Measurements from ENCODE around the gene MAML1.

MAML1 gene

DNA sequence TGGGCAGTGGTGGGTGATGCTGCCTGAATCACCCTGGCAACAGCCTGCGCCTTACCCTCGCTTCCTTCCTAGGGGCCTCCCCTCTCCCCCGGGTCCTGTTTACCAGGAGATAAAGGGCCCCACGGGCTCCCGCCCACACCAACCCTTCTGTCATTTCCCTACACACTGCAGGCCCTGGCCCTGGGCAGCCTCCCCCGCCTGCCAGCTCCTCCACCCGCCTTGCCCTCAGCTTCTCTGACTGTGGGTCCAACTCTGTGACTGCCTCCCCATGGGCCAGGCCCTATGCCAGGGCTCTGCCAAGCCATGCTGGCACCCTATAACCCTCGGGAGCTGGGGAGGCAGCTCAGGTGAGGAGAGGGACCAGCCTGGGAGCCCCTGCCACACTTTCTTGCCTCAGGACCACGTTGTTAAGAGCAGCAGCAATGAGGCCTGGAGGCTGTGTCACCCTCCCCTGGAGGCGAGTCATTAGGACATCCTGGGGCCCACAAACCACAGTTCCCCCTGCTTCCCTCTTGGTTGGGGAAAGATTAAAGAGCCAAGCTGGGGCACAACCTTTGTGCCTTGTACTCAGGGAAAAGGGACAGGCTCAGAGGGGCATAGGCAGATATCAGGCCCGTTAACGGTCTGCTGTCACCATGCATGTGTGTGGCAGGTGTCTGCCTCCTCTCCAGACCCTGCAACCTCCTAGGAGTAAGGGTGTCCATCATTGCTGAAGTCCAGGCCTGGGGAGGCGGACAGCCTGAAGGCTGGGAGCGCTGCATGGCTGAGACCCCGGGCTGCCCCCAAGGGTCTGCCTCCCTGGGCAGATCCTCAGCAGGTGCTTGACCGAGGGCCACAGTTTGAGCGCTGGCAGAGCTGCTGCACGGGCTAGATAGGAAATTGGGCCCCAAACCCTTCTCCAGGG is 71.3 kb downstream of the MAML1 start:
- no peak for DNase-seq (ENCODE audit: low read depth in 2 of 3, low spot score in 2 of 3)

DNA sequence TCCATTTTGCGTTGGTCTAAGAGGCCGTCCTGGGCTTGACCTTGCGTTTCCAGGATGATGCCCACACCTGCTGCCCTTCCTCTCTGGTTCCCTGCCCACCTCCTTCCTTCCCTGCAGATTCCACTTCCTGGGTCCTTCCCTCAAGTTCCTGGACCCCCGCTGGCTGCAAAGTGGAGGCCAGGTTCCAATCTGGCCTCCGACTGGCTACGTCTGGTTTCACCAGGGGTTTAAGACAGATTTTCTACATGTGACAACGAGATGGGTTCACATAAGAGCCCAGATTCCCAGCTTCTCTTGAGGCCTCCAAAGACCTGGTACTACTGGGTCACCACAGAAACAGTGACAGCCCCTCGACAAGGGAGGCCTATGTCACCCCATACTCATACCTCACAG is 71.9 kb downstream of the MAML1 start:
- DNase-seq (ENCODE audit: low read depth in 2 of 3, low spot score in 2 of 3): no peak

GRCh38 chr5:179805070-179805528 is 72.5 kb downstream of the MAML1 start:
- DNase-seq (ENCODE audit: low read depth in 2 of 3, low spot score in 2 of 3): no peak

DNA sequence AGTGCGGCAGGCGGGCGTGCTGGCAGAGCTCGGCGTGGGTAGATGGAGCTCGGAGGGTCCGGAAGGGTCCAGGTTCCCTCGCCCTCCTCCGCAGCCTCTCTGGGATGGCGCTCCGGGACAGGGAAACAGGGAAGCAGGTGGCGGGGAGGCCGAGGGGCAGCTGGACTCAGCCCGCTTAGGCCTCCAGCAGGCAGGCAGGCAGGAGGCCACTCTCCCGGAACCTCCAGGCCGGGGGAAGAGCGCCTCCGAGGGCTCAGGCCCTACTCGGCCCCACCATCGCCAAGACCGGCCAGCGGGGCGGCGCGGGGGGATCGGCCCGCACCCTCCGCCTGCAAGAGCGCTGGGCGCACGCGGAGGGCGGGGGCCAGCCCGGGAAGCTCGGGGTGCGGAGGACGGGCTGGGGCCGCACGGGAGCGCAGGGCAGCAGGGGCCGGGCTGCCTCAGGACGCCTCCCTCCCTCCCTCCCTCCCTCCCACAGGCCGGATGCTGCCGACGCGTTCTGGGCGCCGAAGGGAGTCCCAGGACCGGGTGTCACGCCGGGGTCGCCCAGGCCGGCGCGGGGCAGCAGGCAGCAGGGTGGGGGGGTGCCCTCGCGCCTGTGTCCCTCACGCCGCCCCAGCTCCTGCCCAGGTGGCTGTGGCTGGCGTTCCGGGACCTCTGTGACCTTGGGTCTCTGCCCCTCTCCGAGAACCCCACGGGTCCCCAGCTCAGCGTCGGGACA is 73.1 kb downstream of the MAML1 start:
- no peak for DNase-seq (ENCODE audit: low read depth in 2 of 3, low spot score in 2 of 3)

GRCh38 chr5:179806250-179807048 is 73.8 kb downstream of the MAML1 start, which contains the start of gene MGAT4B:
Gene MGAT4B (minus strand): TSS chr5:179806866. CDS start chr5:179806583, 283 bp downstream.
- DNase-seq (ENCODE audit: low read depth in 2 of 3, low spot score in 2 of 3): no peak

- no peak for DNase-seq (ENCODE audit: low read depth in 2 of 3, low spot score in 2 of 3)
These were observed 79.7 kb downstream of the MAML1 start for GRCh38 chr5:179812135-179812825.

DNA sequence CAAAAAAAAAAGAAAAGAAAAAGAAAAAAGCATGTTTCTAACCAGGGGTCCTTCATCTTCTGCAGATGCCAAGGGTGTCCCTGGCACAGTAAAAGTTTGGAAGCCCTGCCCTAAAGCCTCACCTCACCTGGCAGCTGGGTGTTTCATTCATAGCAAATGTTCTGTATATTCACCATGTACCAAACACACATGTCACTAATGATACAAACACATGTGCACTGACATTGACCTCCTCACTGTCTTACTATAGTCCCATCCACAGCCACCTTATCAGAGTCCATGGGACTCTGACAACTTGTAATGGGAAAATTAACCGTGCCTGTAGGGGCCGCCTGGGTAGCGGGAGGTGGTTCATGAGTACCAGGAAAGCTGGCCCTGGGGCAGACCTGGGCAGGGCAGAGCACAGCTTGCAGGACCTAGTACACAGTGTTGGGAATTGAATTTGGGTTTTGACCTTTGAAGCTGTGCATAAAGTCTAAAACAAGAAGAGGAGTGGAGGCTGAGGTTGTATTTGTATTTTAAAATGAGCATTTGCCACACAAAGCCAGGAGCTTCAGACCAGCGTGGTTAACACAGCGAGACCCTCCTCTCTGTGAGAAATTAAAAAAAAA is 80.5 kb downstream of the MAML1 start:
- no peak for DNase-seq (ENCODE audit: low read depth in 2 of 3, low spot score in 2 of 3)

DNA sequence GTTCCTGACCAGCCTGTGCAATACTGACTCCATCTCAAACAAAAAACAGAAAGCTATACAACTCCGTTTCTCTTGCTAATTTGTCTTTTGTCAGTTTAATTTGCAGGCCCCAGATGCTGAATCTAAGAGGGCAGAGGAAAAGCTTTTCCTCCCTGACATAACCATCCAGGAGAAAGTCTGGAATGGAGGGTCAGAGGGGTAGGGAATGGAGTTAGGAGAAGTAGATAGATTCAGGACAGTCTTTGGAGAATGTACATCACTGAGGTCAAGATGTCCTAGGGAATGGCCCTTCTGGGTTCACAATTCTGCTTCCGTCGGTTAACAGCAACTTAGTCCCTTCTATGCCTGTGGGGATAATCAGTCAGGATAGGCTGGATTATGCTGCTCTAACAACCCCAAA is 81.5 kb downstream of the MAML1 start:
- DNase-seq (ENCODE audit: low read depth in 2 of 3, low spot score in 2 of 3): no peak

DNA sequence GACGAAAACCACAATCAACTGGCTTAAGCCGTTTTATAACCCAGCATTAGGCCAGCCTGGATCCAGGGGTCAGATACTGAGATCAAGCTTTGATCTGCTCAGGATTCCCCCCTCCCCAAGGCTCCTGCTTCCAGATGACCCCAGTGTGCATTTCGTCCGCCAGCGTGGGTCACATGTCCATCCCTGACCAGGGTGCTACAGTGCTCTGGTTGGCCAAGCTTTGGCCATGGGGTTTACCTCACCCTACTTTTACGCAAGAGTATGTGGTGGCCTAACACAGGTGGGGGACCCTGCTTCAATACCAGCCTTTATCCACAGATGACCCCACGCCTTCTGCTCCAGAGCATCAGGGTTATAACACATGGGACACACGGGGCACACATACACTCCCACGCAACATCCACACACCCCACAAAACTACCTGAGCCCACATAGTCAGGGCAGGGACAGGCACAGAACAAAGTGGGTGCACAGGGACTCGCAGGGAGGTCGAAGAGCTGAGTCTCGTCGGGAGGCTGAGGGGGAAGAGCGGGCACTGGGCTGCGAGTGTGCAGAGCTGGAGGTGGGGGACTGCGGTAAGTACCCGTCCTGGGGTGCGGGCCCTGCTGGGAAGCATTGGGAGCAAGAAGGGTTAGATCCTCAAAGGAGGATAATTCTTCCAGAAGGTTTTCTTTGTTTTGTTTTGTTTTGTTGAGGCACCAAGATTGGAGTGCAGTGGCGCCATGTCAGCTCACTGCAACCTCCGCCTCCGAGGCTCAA is 83.0 kb downstream of the MAML1 start:
- no peak for DNase-seq (ENCODE audit: low read depth in 2 of 3, low spot score in 2 of 3)

- DNase-seq (ENCODE audit: low read depth in 2 of 3, low spot score in 2 of 3): no peak
These were observed 83.8 kb downstream of the MAML1 start for GRCh38 chr5:179816401-179816795.

DNA sequence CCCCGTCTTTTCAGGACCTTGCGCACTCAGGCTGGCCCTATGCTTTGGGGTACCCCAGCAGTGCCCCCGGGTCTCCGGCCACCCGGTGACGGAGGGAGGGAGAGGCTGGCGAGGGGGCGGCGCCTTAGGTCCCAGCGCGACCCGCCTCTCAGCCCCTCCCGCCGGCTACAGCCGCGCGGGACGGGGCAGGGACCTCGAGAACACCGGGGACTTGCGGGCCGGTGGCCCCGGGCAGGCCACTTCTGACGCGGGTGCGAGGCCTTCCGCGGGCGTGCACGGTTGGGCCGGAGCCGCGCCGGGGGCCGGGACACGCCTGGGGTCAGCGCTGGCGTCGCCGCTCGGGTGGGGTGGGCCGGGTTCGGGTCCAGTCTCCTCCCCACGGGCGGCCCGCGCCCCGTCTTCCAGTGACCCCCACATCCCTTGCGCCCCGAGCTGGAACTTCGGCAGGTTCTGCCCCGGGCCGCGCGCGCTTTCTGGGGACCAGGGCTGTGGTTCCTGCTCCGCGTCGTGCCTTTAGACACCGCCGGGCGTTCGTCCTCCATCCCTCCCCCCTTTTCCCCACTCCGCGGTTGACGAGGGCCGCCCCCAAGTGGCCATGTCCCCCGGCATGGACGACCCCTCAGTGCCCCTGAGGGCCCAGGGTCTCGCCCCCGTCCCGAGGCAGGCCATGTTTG is 84.3 kb downstream of the MAML1 start:
- DNase-seq (ENCODE audit: low read depth in 2 of 3, low spot score in 2 of 3): no peak

GRCh38 chr5:179817470-179817840 is 84.8 kb downstream of the MAML1 start:
- no peak for DNase-seq (ENCODE audit: low read depth in 2 of 3, low spot score in 2 of 3)

DNA sequence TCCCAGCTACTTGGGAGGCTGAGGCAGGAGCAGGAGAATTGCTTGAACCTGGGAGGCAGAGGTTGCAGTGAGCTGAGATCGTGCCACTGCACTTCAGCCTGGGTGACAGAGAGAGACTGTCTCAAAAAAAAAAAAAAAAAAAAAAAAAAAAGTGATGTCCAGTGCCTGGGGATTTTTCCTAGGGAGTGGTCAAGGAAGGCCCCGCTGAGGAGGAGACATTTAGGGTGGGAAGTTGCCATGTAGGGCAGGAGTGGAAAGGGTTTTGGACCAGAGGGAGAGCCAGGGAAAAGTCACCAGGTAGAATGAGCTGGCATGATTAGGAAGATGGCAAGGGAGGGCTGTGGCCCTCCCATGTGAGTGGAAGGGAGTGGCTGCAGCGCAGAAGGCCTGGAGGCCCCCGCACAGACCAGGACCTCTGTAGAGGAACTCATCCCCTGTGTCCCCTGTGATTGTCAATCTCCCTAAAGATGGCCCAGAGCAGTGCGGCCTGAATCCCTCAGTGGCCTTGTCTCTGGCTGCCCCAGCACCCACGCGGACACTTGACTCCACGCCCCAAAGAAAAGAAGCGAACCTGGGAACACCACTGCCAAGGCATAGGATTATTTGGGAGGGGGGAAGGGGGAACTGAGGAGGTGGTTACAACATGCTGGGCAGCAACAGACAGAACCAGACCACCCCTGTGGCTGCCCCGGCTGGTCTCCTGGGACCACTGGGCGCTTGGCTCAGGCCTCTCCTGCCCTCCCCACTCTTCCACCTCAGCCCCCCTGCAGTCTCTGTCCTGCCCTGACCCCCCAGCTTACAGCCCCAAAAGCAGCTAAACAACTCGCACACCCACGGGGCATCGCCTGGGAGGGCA is 85.5 kb downstream of the MAML1 start:
- DNase-seq (ENCODE audit: low read depth in 2 of 3, low spot score in 2 of 3): no peak

DNA sequence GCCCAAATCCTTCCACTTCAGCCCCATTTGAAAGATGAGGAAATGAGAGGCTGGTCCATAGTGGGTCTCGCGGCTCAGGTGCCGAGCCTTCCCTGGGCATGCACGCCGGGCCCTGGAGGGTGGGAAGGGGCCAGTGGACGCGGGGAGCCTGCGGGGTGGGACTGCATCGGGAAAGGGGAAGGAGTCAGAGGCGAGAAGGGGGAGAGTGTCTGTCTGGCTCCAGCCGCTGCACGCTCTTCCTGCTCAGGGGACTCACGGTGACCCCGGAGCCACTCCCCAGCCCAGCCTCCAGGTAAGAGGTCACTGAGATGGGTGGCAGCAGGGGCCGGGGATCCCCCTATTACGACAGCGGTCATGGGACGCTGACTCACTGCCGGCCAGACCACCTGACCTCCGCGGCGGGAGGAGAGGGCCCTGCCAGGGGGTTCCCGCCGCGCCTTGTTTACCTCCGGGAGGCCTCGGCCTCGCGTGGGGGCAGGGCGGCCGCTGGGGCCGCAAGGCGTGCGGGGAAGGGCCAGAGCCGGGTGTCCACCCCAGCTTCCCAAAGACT is 86.2 kb downstream of the MAML1 start:
- DNase-seq (ENCODE audit: low read depth in 2 of 3, low spot score in 2 of 3): peak in 2 of 3 experiments; percentile 64 to 84

DNA sequence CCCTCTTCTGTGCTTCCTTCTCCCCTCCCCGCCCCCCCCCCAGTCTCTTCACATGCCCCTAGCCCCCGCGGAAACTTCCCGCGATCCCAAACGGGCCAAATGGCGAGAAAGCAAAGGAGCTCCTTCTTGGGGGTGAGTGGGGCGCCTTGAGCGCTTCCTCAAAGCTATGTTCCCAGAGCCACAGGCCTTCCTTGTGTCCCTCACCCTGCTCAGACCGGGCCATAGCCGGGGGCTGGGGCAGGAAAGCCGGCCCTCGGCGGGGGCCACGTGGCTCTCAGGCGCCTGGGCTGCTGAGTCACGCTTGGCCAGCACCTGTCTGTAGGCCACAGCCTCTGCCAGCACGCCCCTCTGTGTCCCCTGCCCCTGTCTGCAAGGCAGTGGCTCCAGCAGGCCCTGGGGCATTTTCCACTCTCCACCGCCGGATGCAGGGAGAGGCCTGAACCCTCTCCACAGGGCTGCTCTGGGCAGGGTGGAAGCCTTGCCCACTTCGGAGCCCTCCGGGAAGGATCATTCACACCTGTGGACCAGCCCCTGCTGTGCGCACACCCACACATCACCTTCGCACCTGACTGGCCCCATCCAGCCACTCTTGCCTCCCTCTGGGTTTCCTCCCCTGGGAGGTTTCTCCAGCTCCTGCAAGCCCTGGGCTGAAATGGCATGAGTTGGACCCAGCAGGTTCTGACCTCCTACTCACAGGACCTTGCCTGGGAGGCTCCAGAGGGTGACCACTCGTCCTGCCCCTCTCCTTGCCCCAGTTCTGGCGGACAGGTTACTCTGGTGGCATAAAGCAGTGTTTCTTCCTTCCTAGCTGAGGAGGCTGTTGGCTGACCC is 86.9 kb downstream of the MAML1 start:
- no peak for DNase-seq (ENCODE audit: low read depth in 2 of 3, low spot score in 2 of 3)

GRCh38 chr5:179820127-179820482 is 87.5 kb downstream of the MAML1 start:
- DNase-seq (ENCODE audit: low read depth in 2 of 3, low spot score in 2 of 3): no peak

All from activated CD8-positive, alpha-beta memory T cell treated with anti-CD3 and anti-CD28 coated beads for 48 hours (primary cell).